ENCODE data around the gene LHX6.

LHX6 gene

GRCh38 chr9:122216138-122216797 lies 12.5 kb downstream of the LHX6 start:
- no peak for DNase-seq (ENCODE audit: low read depth, low spot score)

- DNase-seq (ENCODE audit: low read depth, low spot score) = no peak
Measured at GRCh38 chr9:122215663-122216062, 13.1 kb downstream of the LHX6 start.

- DNase-seq (ENCODE audit: low read depth, low spot score) = no peak
Measured at GRCh38 chr9:122214507-122214906, 14.2 kb downstream of the LHX6 start.

- DNase-seq (ENCODE audit: low read depth, low spot score) = no peak
Measured at GRCh38 chr9:122213589-122214413, 15.0 kb downstream of the LHX6 start.

GRCh38 chr9:122213102-122213588 lies 15.6 kb downstream of the LHX6 start:
- DNase-seq (ENCODE audit: low read depth, low spot score) = no peak

GRCh38 chr9:122212473-122213004 lies 16.2 kb downstream of the LHX6 start:
- no peak for DNase-seq (ENCODE audit: low read depth, low spot score)

- DNase-seq (ENCODE audit: low read depth, low spot score) = no peak
Measured at GRCh38 chr9:122209451-122209850, 19.3 kb downstream of the LHX6 start.

- DNase-seq (ENCODE audit: low read depth, low spot score) = no peak
Measured at GRCh38 chr9:122207096-122207495, 21.7 kb downstream of the LHX6 start.

GRCh38 chr9:122206118-122207046 lies 22.4 kb downstream of the LHX6 start:
- DNase-seq (ENCODE audit: low read depth, low spot score) = no peak

- DNase-seq (ENCODE audit: low read depth, low spot score) = no peak
Measured at GRCh38 chr9:122205176-122205575, 23.6 kb downstream of the LHX6 start.

GRCh38 chr9:122204491-122204890 lies 24.3 kb downstream of the LHX6 start:
- DNase-seq (ENCODE audit: low read depth, low spot score) = no peak

GRCh38 chr9:122204055-122204454 lies 24.7 kb downstream of the LHX6 start:
- DNase-seq (ENCODE audit: low read depth, low spot score) = no peak

- DNase-seq (ENCODE audit: low read depth, low spot score) = no peak
Measured at GRCh38 chr9:122202111-122202510, 26.6 kb downstream of the LHX6 start.

- DNase-seq (ENCODE audit: low read depth, low spot score) = no peak
Measured at GRCh38 chr9:122201641-122202040, 27.1 kb downstream of the LHX6 start.

- peak; percentile 27 for DNase-seq (ENCODE audit: low read depth, low spot score)
Measured at GRCh38 chr9:122200960-122201595, 27.7 kb downstream of the LHX6 start.

GRCh38 chr9:122197882-122198281 lies 30.9 kb downstream of the LHX6 start:
- no peak for DNase-seq (ENCODE audit: low read depth, low spot score)

- DNase-seq (ENCODE audit: low read depth, low spot score) = no peak
Measured at GRCh38 chr9:122197426-122197825, 31.3 kb downstream of the LHX6 start.

- no peak for DNase-seq (ENCODE audit: low read depth, low spot score)
Measured at GRCh38 chr9:122195875-122196274, 32.9 kb downstream of the LHX6 start.

GRCh38 chr9:122193651-122194050 lies 35.1 kb downstream of the LHX6 start:
- DNase-seq (ENCODE audit: low read depth, low spot score) = no peak

GRCh38 chr9:122192914-122193525 lies 35.7 kb downstream of the LHX6 start:
- no peak for DNase-seq (ENCODE audit: low read depth, low spot score)

Measured in brain pericyte (primary cell).